IMR-90 (cell line): ENCODE results near the gene SPG11. TPM values are rescaled to one million over a fixed set of nuclear protein-coding genes. Genes with fewer than 3 reads are reported as not detected.

Source experiments
- ATAC-seq: fragments of 200-7000 bp; cut with Tn5 transposase; 2 replicates; pipeline ENCODE4 v1.9.1; 2020; ENCODE audit warnings: low read depth, mild to moderate bottlenecking, moderate library complexity
- BruUV-seq: library from RNA; stranded (reverse); fragments of 400-500 nt; replicated peaks from 2 replicates; lab custom pipeline; 2021; lab: Mats Ljungman, UMichigan
- CTCF ChIA-PET: fragments of 300-600 bp; formaldehyde crosslinking; extraction: SDS; loops from one replicate; lab custom pipeline; 2021; ENCODE audit warnings: antibody characterized with exemption; lab: Yijun Ruan, JAX
- POLR2A ChIA-PET: fragments of 300-600 bp; sonication (Branson Sonifier 250); formaldehyde crosslinking; loops from one replicate; lab custom pipeline; 2022; ENCODE audit warnings: antibody characterized with exemption; ENCODE audit not compliant: unreplicated experiment; lab: Charles Lee
- DNase-seq: peaks from one replicate; pipeline ENCODE4 v3.0.0; 2013
- H2AFZ ChIP-seq: replicated peaks from 2 replicates; pipeline ENCODE3; 2013; ENCODE audit warnings: low read length, mild to moderate bottlenecking; ENCODE audit not compliant: poor library complexity
- H2AK5ac ChIP-seq: 2 replicates; pipeline ENCODE4 v1.6.1; 2013; ENCODE audit warnings: low read depth, low read length, inconsistent platforms
- H2AK9ac ChIP-seq: replicated peaks from 2 replicates; pipeline ENCODE3; 2013; ENCODE audit warnings: mild to moderate bottlenecking, low read depth, low read length, moderate library complexity; ENCODE audit not compliant: poor library complexity
- H2BK120ac ChIP-seq: 2 replicates; pipeline ENCODE4 v1.6.1; 2013; ENCODE audit warnings: low read depth, low read length, inconsistent platforms
- H2BK15ac ChIP-seq: 3 replicates; pipeline ENCODE4 v1.6.1; 2013; ENCODE audit warnings: low read depth, low read length, inconsistent platforms
- H2BK20ac ChIP-seq: 2 replicates; pipeline ENCODE4 v1.6.1; 2013; ENCODE audit warnings: low read depth, mild to moderate bottlenecking, inconsistent platforms, low read length, moderate library complexity
- H2BK5ac ChIP-seq: 2 replicates; pipeline ENCODE4 v1.6.1; 2013; ENCODE audit warnings: mild to moderate bottlenecking, low read depth, low read length, inconsistent platforms; ENCODE audit not compliant: poor library complexity, severe bottlenecking
- H3K14ac ChIP-seq: replicated peaks from 2 replicates; pipeline ENCODE4 v1.6.1; 2013; ENCODE audit warnings: low read depth, low read length, inconsistent platforms
- H3K18ac ChIP-seq: 2 replicates; pipeline ENCODE4 v1.6.1; 2013; ENCODE audit warnings: low read depth, low read length, control low read depth
- H3K23ac ChIP-seq: 2 replicates; pipeline ENCODE4 v1.6.1; 2013; ENCODE audit warnings: low read depth, low read length, inconsistent platforms
- H3K27ac ChIP-seq: 2 replicates; pipeline ENCODE4 v1.5.1; 2013; ENCODE audit warnings: mild to moderate bottlenecking, control low read depth, low read length; ENCODE audit not compliant: insufficient read depth
- H3K27me3 ChIP-seq: 2 replicates; pipeline ENCODE4 v1.6.1; 2013; ENCODE audit warnings: low read length; ENCODE audit not compliant: control insufficient read depth, insufficient read depth
- H3K36me3 ChIP-seq: 2 replicates; pipeline ENCODE4 v1.6.1; 2013; ENCODE audit warnings: low read length, mixed read lengths; ENCODE audit not compliant: control insufficient read depth, insufficient read depth
- H3K4ac ChIP-seq: 2 replicates; pipeline ENCODE4 v1.6.1; 2013; ENCODE audit warnings: low read depth, low read length, inconsistent platforms
- H3K4me1 ChIP-seq: 2 replicates; pipeline ENCODE4 v1.6.1; 2013; ENCODE audit warnings: low read length, mixed read lengths; ENCODE audit not compliant: control insufficient read depth, insufficient read depth
- H3K4me2 ChIP-seq: 2 replicates; pipeline ENCODE4 v1.6.1; 2013; ENCODE audit warnings: low read depth, mild to moderate bottlenecking, control low read depth, low read length, moderate library complexity
- H3K4me3 ChIP-seq: 2 replicates; pipeline ENCODE4 v1.5.1; 2013; ENCODE audit warnings: low read depth, mild to moderate bottlenecking, control low read depth, low read length, moderate library complexity; ENCODE audit not compliant: insufficient read depth
- H3K56ac ChIP-seq: 2 replicates; pipeline ENCODE4 v1.6.1; 2013; ENCODE audit warnings: low read length, inconsistent platforms; ENCODE audit not compliant: insufficient read depth; ENCODE audit errors: extremely low read depth
- H3K79me1 ChIP-seq, 2 experiments: 2 replicates each; pipeline ENCODE4 v1.6.1; 2013; ENCODE audit warnings: low read length in 2 of 2, inconsistent platforms in 1 of 2, low read depth in 1 of 2
- H3K9ac ChIP-seq: 2 replicates; pipeline ENCODE4 v1.6.1; 2013; ENCODE audit warnings: low read depth, low read length, control low read depth
- H3K9me1 ChIP-seq: 2 replicates; pipeline ENCODE4 v1.6.1; 2013; ENCODE audit warnings: low read length, inconsistent platforms; ENCODE audit not compliant: insufficient read depth
- H3K9me3 ChIP-seq: 2 replicates; pipeline ENCODE4 v1.6.1; 2013; ENCODE audit warnings: low read length; ENCODE audit not compliant: control insufficient read depth, insufficient read depth
- H4K20me1 ChIP-seq: 2 replicates; pipeline ENCODE4 v1.6.1; 2013; ENCODE audit warnings: low read length, inconsistent platforms; ENCODE audit not compliant: insufficient read depth
- H4K5ac ChIP-seq: 2 replicates; pipeline ENCODE4 v1.6.1; 2013; ENCODE audit warnings: mild to moderate bottlenecking, low read depth, low read length, control low read depth
- H4K8ac ChIP-seq, 2 experiments: 2 replicates each; pipeline ENCODE4 v1.6.1; 2013; ENCODE audit warnings: low read depth in 2 of 2, low read length in 2 of 2, control low read depth in 1 of 2, inconsistent platforms in 1 of 2
- H4K91ac ChIP-seq: 2 replicates; pipeline ENCODE4 v1.6.1; 2013; ENCODE audit warnings: low read depth, low read length, inconsistent platforms; ENCODE audit not compliant: insufficient read depth
- BHLHE40 ChIP-seq: fragments of 150-350 bp; IDR thresholded peaks from 2 replicates; pipeline ENCODE4 v1.6.1; 2016; ENCODE audit warnings: mild to moderate bottlenecking, low read depth, low read length
- CHD1 ChIP-seq: IDR thresholded peaks from 2 replicates; pipeline ENCODE4 v1.6.1; 2012; ENCODE audit warnings: low read depth, low read length, improper control_type of control experiment
- FOS ChIP-seq: fragments of 150-350 bp; IDR thresholded peaks from 2 replicates; pipeline ENCODE4 v1.6.1; 2016; ENCODE audit warnings: low read depth, low read length
- MAFK ChIP-seq: IDR thresholded peaks from 2 replicates; pipeline ENCODE4 v1.6.1; 2012; ENCODE audit warnings: low read depth, low read length, improper control_type of control experiment
- POLR2A ChIP-seq: IDR thresholded peaks from 2 replicates; pipeline ENCODE4 v1.6.1; 2012; ENCODE audit warnings: mild to moderate bottlenecking, low read depth, low read length
- RCOR1 ChIP-seq: IDR thresholded peaks from 2 replicates; pipeline ENCODE4 v1.6.1; 2012; ENCODE audit warnings: mild to moderate bottlenecking, low read length, improper control_type of control experiment; ENCODE audit not compliant: insufficient replicate concordance
- WGBS, 2 experiments: methylation state at CpG; one replicate each; pipeline versions ENCODE4 v1.1.5 to v1.1.7; 2013; ENCODE audit warnings: missing lambda C conversion rate in 2 of 2; ENCODE audit not compliant: insufficient read length in 1 of 2; ENCODE audit errors: extremely low coverage in 2 of 2; 5-methylcytosine and 5-hydroxymethylcytosine counted together
- dilution Hi-C: fragments of 300-500 bp; cut with HindIII; formaldehyde crosslinking; loops from one replicate; pipeline ENCODE4 v1.14.3; 2018; ENCODE audit warnings: low sequenced_read_pairs; ENCODE audit not compliant: unreplicated experiment
- in situ Hi-C: fragments of 300-500 bp; cut with MboI; formaldehyde crosslinking; loops from 3 replicates; pipeline ENCODE4 v1.14.3; 2019; ENCODE audit warnings: low sequenced_read_pairs, inconsistent platforms, mixed read lengths
- intact Hi-C: fragments of 100-400 bp; cut with micrococcal nuclease; formaldehyde crosslinking; loops from 2 replicates; pipeline ENCODE4 v1.10.0; 2022
- polyA plus RNA-seq, 3 experiments: library from polyadenylated mRNA; depleted of rRNA; stranded (reverse); fragments of >200 nt; gene quantifications; 2 replicates each; pipeline ENCODE4 v1.2.3, GENCODE V29; 2012; ENCODE audit warnings: low replicate concordance in 1 of 3
- total RNA-seq: library from RNA; depleted of rRNA; stranded (reverse); fragments of >200 nt; gene quantifications from 2 replicates; pipeline ENCODE4 v1.2.3, GENCODE V29; 2012

The SPG11 gene
- total and polyA plus RNA-seq, 2 of the 4 experiments (the other 2 are of a cell fraction), result 30.8 to 32.6 TPM

GRCh38 chr15:44541282-44541958 lies 122.0 kb downstream of the SPG11 start:
- Histone ChIP-seq H2BK15ac (peak overlapping the region; percentile 59; the same call in 2 of the 3 replicates), H3K9me3 (no peaks in the 10 kb centered on the region), H2AK9ac (no peak overlapping the region), H3K27me3 (no peaks in the 10 kb centered on the region), H3K27ac (peak overlapping the region; percentile 83; the same call in 1 of the 2 replicates), H2BK120ac (peak overlapping the region; percentile 72), H3K4me3 (no peak overlapping the region), H4K20me1 (peaks cover 39% of the 10 kb centered on the region), H3K9me1 (peaks cover 11% of the 10 kb centered on the region; the same call in 1 of the 2 replicates), H2BK20ac (peak overlapping the region; percentile 69), H3K79me1 (peaks cover 9 to 41% of the 10 kb centered on the region in 2 experiments; a peak in 3 of 4 replicates), H2AFZ (no peak overlapping the region), H3K9ac (no peak overlapping the region), H3K23ac (peak overlapping the region; percentile 80), H4K8ac (peak overlapping the region in 1 of 2 experiments; percentile 47; a peak in 2 of 4 replicates), H3K18ac (peak overlapping the region; percentile 91; the same call in 1 of the 2 replicates), H4K91ac (peak overlapping the region; percentile 74), H3K36me3 (peaks cover 6% of the 10 kb centered on the region), H2AK5ac (peak overlapping the region; percentile 78), H3K14ac (peak overlapping the region; percentile 53), H4K5ac (peak overlapping the region; percentile 82), H2BK5ac (peak overlapping the region; percentile 93), H3K4me2 (peak overlapping the region; percentile 86), H3K4ac (peak overlapping the region; percentile 68), H3K56ac (no peak overlapping the region; the same call in 1 of the 2 replicates), H3K4me1 (peaks cover 17% of the 10 kb centered on the region)
- ChIA-PET CTCF (no interaction called here), POLR2A (no interaction called here)
- DNase-seq (peak; percentile 90), ATAC-seq (peak; percentile 20)
- BruUV-seq, result no TSS peak
- in situ Hi-C loops, result no loop called here
- TF ChIP-seq BHLHE40, result no peak
- TF ChIP-seq FOS, result no peak
- no peak for TF ChIP-seq MAFK
- no peak for TF ChIP-seq POLR2A
- TF ChIP-seq CHD1, result no peak
- no peak for TF ChIP-seq RCOR1
- dilution Hi-C loops, result no loop called here
- WGBS, 2 experiments, result no CpG with 5 or more reads among the region's 4 CpGs
- intact Hi-C loops, result no loop called here
